Activated naive CD8-positive, alpha-beta T cell treated with anti-CD3 and anti-CD28 coated beads, Interleukin-2, amount 50 U/mL, for 16 hours (primary cell): ENCODE results near the gene MGMT.

Source experiments
- DNase-seq: peaks from one replicate; pipeline ENCODE4 v3.0.0-alpha.2; 2020; ENCODE audit warnings: low read depth, low spot score

Gene MGMT

DNA sequence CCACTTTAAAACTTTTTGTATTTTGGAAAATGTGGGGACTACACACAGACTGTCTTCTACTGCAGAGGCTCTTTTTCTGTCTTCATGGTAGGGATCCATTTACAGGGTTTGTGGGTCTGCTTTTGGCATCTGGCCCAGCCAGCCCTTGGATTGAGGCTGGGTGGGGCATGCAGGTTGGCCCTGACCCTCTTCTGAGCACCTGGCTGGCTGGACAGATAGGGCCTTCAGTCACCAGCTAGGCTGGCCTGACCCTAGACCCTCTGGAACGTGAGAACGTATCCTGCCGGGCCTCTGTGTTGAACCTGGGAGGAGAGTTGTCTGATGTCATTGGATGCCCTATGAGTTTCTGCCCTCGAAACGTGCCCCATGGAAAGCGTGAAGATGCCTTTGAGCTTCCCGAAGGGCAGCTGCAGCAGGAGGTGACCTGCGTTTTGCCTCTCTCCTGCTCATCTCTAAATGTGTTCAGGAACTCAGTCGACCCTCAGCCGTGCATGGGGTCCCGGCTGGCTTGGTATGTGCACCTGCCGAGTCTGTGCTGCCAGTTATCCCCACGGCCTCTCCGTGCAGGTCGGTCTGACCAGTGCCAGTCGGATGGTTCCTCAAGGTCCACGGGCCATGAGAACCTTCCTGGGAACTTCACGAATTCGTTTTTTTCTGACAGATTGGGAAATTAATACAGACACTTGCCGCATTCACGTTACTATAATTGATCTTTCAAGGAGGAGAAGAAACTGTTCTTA, 74.9 kb downstream of the MGMT start:
- no peak for DNase-seq

DNA sequence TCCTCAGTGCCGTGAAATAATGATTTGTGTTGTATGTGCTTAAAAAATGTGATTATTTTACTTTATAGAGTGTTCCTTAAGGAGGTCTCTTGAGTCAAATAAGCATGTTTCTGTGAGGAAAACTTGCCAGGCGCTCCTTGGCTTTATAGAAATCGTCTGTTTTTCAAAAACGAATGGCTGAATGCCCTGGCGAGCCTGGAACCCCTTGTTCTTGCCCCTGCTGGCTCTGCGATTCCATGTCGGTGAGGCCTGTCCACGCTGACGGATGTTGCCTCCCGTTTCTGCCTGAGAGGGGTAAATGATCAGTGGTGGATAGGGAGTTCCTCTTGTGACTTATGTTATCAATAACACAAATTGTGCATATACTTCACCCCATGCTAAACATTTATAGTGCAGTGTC, 75.5 kb downstream of the MGMT start:
- no peak for DNase-seq

DNA sequence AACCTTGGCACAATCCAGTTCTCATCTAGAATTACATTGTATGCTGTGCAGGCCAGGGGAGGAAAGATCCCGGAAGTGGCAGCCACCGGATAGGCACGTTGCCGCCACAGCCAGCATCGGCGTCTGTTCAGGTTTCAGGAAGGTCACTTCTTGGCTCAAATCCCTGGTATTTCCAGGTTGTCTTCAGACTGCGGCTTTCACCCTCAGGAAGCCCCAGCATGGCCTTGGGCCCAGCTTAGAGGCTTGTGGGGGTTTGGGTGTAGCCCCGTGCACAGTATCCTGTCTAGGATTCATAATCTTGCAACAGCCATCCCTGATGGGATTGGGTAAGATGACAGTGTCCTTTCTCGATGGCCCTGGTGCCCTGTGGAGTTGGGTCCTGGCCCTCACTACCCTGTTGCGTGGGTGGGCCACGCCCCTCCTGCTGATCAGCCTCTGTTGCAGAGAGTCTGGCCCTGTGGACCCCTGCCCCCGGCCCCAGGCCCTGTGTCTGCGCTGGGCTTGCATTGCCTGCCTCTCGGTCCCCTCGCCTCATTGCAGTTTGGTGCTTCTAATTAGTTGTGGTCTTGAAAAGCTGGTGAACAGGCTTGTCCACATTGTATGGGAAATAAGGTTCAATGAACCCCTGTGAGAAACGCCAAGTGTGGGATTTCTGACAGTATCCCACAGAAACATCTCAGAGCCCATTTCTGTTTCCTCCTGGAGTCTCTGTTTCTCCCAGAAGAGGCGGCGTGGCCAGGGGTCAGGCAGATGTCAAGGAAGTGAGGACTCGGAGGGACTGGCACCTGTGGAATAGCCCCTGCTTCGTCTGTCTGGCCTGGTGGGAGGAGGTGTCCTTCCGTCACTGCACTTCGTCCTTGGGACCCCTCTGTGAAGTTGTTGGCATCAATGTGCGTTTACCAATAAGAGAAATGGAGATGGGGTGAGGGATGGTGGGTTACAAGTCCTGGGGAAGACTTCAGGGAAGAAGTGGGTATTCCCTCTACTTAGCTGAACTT, 77.5 kb downstream of the MGMT start:
- no peak for DNase-seq

DNA sequence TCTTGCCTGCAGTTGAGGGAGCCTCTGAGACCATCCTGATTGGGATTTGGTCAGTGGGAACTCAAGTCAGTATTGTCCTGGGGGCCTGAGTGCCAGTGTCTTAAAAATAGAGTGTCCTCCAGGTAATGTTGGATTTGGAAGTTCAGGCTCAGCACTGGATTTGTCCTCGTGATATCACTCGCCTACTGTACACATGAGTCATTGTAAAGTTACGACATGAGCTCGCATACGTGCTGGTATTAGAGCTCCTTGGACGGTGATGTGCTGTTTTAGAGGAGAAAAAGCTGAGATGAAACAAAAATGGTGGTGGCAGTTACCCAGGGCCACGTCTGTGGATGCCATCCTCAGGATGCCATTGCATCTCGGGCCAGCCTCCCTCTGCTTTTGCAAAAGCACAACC, 78.2 kb downstream of the MGMT start:
- DNase-seq, result no peak

DNA sequence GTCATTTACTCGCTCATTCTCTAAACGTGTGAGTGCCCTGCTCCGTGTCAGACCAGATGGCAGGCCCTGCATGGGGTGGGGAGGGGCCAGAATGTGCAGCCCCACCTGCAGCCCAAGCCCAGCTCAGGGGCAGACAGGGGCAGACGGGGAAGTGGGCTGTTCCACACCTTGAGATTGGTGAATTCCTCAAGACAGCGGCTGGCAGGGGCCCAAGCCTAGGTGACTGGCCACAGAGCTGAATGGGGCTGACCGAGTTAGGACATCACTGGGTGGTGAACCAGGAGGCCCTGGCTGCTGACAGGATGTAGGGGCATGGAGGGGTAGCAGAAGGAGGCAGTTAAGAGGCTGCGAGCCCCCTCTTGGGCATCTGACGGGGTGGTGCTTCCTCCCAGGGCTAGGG, 79.1 kb downstream of the MGMT start:
- no peak for DNase-seq

DNA sequence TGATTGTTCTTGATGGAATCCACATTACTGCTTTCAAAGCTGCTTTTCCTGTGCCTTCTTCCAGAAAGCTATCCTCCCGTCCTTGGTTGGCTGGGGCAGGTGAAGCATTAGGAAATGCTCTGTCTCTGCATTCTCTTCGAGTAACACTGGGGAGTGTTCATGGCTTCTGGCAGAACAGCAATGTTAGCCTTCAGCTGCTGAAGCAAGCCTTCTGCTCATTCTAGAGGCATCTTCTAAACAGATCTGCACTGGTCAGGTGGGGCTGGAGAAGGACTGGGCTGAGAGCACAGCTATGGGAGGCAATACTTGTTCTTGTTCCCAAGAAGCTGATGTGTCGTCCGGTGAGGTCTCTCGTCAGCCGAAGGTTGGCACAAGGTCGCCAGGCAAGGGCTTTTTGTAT, 80.6 kb downstream of the MGMT start:
- no peak for DNase-seq

DNA sequence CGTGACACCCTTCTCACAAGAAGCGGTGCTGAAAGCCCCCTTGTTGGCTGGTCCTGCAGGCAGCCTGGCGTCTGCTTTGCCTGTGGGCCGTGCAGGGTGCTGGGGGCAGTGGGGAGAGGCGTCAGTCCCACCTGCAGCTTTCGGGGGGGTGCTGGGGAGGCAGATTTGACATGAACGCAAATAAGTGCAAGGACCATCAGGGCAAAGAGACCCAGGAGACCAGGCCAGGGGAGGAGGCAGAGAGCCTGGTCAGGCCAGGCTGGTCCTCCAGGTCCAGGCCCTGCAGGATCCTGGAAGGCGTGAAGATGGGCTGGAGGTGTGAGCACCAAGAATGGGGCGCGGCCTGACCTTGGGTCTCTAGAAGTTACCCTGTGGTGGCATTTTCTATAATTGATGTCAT, 81.6 kb downstream of the MGMT start:
- no peak for DNase-seq

DNA sequence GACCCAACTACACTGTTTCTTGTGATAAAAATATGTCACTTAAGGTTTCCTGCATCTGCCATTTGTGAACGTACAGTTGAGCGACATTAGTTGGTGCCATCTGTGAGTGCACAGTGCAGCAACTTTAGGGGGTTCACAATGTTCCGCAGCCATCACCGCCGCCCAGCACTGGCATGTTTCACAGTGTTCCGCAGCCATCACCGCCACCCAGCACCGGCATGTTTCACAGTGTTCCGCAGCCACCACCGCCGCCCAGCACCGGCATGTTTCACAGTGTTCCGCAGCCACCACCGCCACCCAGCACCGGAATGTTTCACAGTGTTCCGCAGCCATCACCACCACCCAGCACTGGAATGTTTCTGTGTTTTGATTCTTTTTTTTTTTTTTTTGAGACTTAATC, 83.0 kb downstream of the MGMT start:
- no peak for DNase-seq

DNA sequence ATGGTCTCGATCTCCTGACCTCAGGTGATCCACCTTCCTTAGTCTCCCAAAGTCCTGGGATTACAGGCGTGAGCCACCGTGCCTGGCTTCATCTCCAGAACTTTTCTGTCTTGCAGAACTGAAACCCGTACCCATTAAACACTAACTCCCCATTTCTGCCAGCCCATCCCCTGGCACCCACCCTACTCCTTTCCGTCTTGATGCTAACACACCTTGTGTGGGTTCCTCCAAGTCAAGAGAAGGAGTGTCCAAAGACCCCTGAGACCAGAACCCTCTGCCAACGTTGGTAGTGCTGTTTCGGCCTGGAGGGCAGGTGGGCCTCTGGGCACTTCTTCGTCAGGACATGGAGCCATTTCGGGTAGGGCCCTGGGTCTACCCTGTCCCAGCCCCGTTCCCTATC, 83.6 kb downstream of the MGMT start:
- DNase-seq, result no peak

DNA sequence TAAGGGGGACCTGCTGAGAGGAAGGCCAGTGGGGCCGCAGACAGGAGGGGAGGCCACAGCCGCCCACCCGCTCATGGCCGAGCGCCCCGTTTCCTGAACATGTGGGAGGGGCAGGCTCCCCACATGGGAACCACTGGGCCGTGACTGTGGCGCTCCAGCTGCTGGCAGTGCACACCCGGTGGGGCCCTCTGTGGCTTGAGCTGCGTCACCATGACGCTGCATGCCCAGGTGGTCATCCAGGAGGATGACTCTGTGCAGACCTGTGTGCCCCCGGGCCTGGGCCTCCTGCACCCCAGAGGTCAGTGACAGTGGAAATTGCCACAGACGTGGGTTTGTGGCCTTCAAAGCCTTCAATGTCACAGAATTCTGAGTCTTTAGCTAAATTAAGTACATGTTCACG, 85.1 kb downstream of the MGMT start:
- no peak for DNase-seq

DNA sequence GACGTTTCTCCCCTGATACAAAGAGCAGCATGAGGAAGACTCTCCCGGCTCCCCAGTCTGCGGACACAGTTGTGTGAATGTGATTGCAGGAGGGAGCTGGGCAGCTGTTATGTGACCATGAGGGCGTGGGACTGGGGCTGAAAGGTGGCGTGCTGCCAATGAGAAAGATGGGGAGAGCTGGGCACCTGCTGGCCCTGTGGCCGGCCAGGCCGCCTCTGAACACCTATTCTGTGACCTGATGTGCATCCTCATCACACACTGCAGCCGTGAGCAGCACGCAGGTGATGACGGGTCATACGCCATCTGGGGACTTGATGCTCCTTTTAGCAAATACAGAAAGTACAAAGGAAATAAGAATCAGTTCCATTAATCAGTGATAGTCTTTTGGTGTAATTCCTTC, 86.9 kb downstream of the MGMT start:
- DNase-seq, result no peak

DNA sequence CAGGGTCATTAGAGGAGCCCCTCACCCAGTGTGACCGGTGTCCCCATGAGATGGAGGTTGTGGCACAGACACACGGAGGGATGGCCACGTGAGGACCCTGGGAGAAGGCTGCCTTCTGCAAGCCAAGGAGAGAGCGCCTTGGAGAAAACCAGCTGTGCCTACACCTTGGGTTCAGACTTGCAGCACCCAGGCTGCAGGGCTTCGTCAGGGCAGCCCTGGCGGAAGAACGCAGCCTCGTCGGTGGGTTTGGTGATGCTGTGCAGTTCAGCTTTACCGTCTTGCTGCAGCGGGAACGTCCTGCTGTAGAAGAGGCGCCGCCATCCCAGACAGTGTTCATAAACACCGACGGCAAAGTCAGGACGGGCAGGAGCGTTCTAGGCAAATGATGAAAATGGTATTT, 89.3 kb downstream of the MGMT start:
- no peak for DNase-seq

DNA sequence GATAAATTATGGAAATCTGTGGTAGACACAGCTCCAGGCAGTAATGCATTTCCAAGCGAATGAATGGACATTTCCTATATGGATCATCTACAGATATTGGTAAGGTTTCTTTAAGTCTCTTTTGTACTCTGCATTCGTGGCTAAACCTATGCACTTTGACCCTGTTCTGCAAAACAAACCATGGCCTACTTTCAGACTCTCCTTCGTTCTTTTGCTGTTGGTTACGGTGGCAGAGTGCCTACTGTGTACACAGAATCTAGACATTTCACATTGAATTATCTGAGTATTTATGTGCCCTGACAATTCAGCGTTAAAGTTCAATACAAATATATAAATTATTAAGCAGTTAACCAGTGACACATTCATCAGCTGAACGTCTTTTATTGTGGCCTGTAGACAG, 93.3 kb downstream of the MGMT start:
- DNase-seq, result no peak

DNA sequence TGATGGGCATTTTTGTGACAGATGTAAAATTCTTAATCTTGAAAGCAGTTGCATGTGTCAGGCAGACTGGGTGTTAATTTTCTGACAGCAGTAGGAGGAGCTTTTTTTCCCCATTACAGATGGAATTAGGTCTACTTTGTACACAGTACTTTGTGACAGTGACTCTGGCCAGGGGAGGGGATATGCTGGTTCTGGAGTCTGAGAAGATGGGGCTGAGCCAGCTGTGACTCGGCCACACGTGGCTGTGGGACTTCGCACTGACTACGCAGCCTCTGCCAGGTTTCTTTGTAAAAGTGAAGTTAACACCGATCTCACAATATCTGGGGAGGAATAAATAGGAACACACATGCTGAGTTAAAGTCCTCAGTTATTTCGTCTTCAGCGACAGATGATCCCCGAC, 95.4 kb downstream of the MGMT start:
- DNase-seq, result no peak

DNA sequence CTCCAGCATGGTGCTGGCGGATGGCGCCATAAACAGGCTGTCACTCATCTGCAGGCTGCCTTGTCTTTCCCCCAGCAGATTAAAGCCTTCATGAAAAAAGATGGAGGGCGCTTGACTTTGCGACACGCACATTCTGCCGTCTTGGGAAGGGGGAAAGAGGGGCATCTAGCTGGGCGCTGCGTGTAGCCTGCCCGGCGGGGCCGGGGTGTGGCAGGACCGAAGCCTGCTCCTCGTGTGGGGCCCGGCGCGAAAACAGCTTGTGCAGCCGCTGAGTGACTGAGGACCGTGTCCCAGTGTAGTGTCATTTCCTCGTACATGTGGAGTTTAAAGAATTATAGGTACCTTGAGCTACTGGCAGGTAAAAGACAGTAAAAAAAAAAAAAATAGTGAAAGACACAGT, 97.9 kb downstream of the MGMT start:
- no peak for DNase-seq

DNA sequence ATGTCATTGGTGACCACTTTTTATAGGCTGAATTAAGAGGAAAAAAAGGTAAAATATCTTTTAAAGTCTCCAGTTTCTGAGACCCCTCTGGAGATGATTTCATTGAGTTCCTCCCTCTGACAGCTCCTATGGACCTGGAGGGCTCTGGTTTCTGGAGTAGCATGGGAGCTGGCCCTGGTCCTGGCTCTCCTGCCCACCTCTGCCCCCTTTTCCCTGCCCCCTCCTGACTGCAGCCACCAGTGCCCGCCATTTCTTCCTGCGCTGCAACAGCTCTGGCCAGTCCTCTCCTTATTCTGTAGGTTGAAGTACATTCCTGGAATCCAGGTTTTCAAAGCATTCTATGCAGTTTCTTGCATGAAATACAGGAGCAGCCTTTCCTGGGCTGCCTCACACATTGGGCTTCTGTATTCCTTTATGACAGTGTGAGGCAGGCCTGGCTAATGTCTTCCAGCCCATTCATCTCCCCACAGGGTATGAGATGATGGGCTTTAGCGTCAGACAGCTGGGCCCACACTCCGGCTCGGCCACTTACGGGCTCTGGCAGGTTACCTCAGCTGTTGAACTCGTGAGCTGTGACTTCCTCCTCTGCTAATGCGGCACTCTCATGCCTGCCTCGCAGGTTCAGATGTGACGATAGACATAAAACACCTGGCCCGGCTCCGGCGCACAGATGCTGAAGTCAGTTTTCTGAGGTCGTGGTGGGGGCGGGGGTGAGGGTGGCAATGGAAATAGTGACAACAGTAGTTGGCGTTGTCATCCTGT, 101.7 kb downstream of the MGMT start:
- no peak for DNase-seq

DNA sequence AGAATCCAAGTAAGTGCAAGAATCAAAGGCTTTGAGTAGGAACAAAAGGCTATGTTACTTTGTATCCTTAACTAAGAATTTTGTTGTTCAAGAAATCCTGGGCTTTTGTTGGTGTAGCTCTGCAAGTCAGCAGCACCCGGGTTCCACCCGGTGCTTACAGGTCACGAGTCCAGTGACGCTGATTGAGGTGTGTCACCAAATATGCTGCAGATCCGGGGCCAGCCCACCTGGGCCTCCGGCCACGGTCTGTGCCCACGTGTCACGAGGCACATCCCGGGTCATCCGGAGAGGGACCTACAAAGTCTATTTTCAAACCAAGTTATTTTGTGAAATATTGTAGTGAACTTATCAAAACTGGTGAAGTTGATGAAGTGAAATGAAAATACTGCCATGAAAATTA, 103.1 kb downstream of the MGMT start:
- no peak for DNase-seq

DNA sequence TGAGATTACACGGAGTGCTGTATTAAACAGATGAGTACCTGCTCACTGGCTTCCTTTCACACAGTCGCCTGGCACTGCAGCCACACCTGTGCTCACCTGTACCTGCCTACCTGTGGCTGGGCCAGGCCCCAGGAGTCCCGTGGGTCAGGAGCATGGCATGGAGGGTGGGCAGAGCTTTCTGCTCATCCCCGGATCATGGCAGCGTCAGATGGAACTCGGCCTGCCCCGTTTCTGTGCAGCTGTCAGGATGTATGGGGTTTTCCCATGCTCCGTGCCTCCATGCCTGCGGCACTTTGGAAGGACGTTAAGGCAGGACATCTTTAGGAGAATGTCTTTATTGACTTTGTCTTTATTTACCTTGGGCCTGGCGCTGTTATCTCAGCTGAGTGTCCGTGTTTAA, 112.2 kb downstream of the MGMT start:
- DNase-seq, result no peak

DNA sequence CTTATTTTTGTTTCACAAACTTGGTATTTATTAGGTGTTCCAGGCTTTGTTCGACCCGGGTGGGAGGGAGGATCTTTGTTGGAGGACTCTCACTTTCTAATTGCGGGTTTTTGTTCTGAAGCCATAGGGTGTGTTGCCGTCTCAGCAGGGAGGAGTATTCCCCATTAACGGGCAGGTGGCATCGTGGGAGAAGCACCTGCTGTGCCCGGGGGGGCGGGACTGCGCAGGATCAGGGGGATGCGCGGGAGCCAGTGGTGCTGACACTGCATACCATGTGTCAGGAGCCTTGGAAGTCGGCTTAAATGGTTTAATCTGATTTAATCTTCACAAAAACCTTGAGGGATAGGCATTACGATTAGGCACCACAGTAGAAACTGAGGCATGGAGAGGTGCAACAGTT, 113.0 kb downstream of the MGMT start:
- no peak for DNase-seq

DNA sequence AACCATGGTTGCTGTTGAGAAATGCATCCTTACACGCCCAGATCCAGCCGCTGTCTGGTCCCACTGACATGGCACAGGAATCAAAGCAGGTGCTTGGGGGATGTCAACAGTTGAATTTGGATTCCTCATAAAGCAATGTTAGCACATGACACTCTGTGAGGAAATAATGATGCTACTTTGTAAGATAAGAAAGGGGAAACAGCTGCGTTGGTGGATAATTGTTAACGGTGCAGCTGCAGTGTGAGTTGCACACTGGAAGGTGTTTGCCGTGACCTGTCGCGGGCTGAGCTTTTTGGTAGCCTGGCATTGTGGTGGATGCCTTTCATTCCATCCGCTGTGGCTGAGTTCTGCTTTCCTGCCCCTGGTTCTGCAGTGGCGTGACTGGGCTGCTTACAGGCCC, 113.9 kb downstream of the MGMT start:
- no peak for DNase-seq

DNA sequence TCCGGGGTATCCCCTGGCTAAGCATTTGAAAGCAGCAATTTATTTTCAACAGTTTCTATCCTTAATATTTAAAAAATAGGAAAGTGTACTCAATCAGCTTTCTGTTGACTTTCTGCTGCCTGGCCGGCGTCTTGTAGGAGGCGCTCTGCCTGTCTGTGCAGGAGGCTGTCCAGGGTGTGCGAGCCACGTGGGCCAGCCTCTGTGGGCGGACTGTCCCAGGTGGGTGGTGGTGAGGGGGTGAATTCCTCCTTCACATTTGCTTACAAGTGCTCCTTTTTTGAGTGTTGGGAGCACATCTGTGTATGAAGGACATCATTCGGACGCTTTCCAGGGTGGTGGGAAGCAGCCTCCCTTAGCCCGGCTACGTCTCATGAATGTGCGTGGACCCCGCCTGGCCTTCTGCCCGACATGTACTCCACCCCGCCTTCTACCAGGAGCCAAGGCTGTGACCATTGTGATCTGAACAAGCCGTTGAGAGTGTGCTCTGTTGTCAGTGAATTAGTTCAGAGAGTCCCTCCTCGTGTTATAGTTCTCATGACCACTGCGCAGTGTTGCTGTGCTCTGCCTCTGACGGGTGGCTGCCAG, 114.9 kb downstream of the MGMT start:
- DNase-seq, result no peak

DNA sequence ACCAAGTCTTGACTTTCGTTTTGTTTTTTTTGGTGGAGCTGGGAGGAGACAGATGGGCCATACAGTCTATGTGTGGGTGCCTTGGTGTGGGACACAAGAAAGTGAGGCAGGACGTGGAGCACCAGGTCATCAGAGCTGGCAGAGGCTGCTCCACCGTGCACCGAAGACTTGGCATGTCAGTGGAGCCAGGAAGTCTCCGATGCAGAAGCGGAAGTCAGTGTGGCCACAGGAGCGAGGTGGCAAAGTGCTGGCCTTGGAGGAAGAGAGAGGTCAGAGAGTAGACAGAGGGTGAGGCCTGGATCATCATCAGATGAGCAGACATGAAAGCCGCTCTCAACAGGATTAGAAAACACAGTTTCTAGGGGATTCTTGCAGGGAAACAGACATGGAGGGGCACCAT, 116.8 kb downstream of the MGMT start:
- no peak for DNase-seq
